Left ventricle myocardium inferior (tissue), 1 donor: ENCODE data around the gene MEA1. TPM values are rescaled to one million over a fixed set of nuclear protein-coding genes. Genes with fewer than 3 reads are reported as not detected.

Experiments used
- DNase-seq: peaks from one replicate; pipeline ENCODE4 v3.0.0-alpha.2; 2020
- H3K27ac ChIP-seq: fragments of 200-600 bp; replicated peaks from 2 replicates; pipeline ENCODE4 v1.8.0; 2021
- H3K27me3 ChIP-seq: fragments of 200-600 bp; 2 replicates; pipeline ENCODE4 v1.8.0; 2021; ENCODE audit warnings: low read depth
- H3K36me3 ChIP-seq: fragments of 200-600 bp; 2 replicates; pipeline ENCODE4 v1.8.0; 2021
- H3K4me1 ChIP-seq: fragments of 200-600 bp; 2 replicates; pipeline ENCODE4 v1.8.0; 2021
- H3K4me3 ChIP-seq: fragments of 200-600 bp; 2 replicates; pipeline ENCODE4 v1.8.0; 2021; ENCODE audit warnings: mild to moderate bottlenecking, moderate library complexity
- H3K9me3 ChIP-seq: fragments of 200-600 bp; replicated peaks from 2 replicates; pipeline ENCODE4 v1.8.0; 2021
- CTCF ChIP-seq: fragments of 200-600 bp; IDR thresholded peaks from 2 replicates; pipeline ENCODE4 v1.8.0; 2021; ENCODE audit warnings: antibody characterized with exemption, mild to moderate bottlenecking, borderline replicate concordance
- intact Hi-C: fragments of 100-400 bp; cut with micrococcal nuclease; formaldehyde crosslinking; loops from one replicate; pipeline ENCODE4 v1.11.0; 2022
- long read RNA-seq: library from polyadenylated mRNA; unstranded; transcript quantifications from one replicate; pipeline ENCODE4 v2.0.0, GENCODE V29; 2021
- total RNA-seq: library from RNA; stranded (reverse); fragmentation: NEBNext Ultra II Directional; extraction: Animal tissue kit (Norgen Biotek cat#: 25700); gene quantifications from one replicate; pipeline ENCODE4 v1.2.1, GENCODE V29; 2021
- donor health status: DM: no; HTN: yes; CAD: no; lungs with severe emphysema.

MEA1 gene
- total RNA-seq = 32.6 TPM
- long read RNA-seq, transcript MEA1-204 (4 exons, 1,004 nt) = major isoform, 22 of 32 reads
- long read RNA-seq, transcript MEA1-202 (3 exons, 2,152 nt) = minor isoform, 10 of 32 reads
- long read RNA-seq, partial matches to known transcripts = 0 of 32 reads
- long read RNA-seq, other reads (novel, unspliced or antisense) = 0 of 32 reads

GRCh38 chr6:43013843-43014433, at the start of gene MEA1, which contains the start of gene KLHDC3:
MEA1 (minus strand) TSS chr6:43013946; CDS start chr6:43013813, 133 bp downstream.
KLHDC3 (plus strand) TSS chr6:43014249; CDS start chr6:43017193, 2,944 bp downstream.
- intact Hi-C loops = no loop called here
- no peak for TF ChIP-seq CTCF
- Histone ChIP-seq H3K9me3 (no peaks in the 10 kb centered on the region), H3K36me3 (peaks cover 49% of the 10 kb centered on the region), H3K27ac (peak within 1 kb of the TSS; percentile 89), H3K4me3 (peak within 1 kb of the TSS; percentile 83), H3K27me3 (no peaks in the 10 kb centered on the region), H3K4me1 (peaks cover 65% of the 10 kb centered on the region)
- peak; percentile 99 for DNase-seq

- intact Hi-C loops = no loop called here
- no peak overlapping the region for H3K27ac ChIP-seq
- H3K4me1 ChIP-seq = peaks cover 33% of the 10 kb centered on the region
These were observed 49.1 kb upstream of the MEA1 start for GRCh38 chr6:43062818-43063217.

GRCh38 chr6:43061861-43062260, 48.1 kb upstream of the MEA1 start:
- TF ChIP-seq CTCF = no peak
- Histone ChIP-seq H3K27ac (no peak overlapping the region), H3K36me3 (peaks cover 55% of the 10 kb centered on the region), H3K27me3 (no peaks in the 10 kb centered on the region), H3K4me1 (peaks cover 37% of the 10 kb centered on the region), H3K4me3 (no peak overlapping the region), H3K9me3 (no peaks in the 10 kb centered on the region)
- DNase-seq = no peak
- intact Hi-C loops = no loop called here

More at GRCh38 chr6:43062818-43063217, 49.1 kb upstream of the MEA1 start:
- no peak overlapping the region for H3K4me3 ChIP-seq
- TF ChIP-seq CTCF = no peak
- no peaks in the 10 kb centered on the region for H3K9me3 ChIP-seq
- H3K27me3 ChIP-seq = no peaks in the 10 kb centered on the region
- peaks cover 53% of the 10 kb centered on the region for H3K36me3 ChIP-seq
- DNase-seq = no peak

- Histone ChIP-seq H3K27ac (peak overlapping the region; percentile 93), H3K36me3 (peaks cover 55% of the 10 kb centered on the region), H3K4me3 (peak overlapping the region; percentile 82), H3K9me3 (no peaks in the 10 kb centered on the region), H3K27me3 (no peaks in the 10 kb centered on the region), H3K4me1 (peaks cover 37% of the 10 kb centered on the region)
- TF ChIP-seq CTCF = no peak
- DNase-seq = no peak
- intact Hi-C loops = no loop called here
These were observed 47.2 kb upstream of the MEA1 start for GRCh38 chr6:43060755-43061633.

GRCh38 chr6:43060034-43060754, 46.4 kb upstream of the MEA1 start:
- intact Hi-C loops = no loop called here

More at GRCh38 chr6:43060034-43060754, 46.4 kb upstream of the MEA1 start:
- Histone ChIP-seq H3K27me3 (no peaks in the 10 kb centered on the region), H3K36me3 (peaks cover 55% of the 10 kb centered on the region), H3K27ac (peak overlapping the region; percentile 93), H3K4me3 (peak overlapping the region; percentile 82), H3K4me1 (peaks cover 37% of the 10 kb centered on the region), H3K9me3 (no peaks in the 10 kb centered on the region)
- DNase-seq = no peak
- no peak for TF ChIP-seq CTCF
